GM12875 (cell line): ENCODE measurements around the gene ZC4H2.
A peak's percentile ranks its signal among the peaks of the same experiment; 100 is the strongest.
"Not testable (repeated sequence)": the region's sequence is repeated elsewhere in the genome, so short reads cannot be mapped to it uniquely, and the experiment has no call there.

Experiments used
- H3K4me3 ChIP-seq: one replicate; pipeline ENCODE4 v1.5.1; 2011; ENCODE audit warnings: low read depth, low read length, control low read depth
- CTCF ChIP-seq: IDR thresholded peaks from 2 replicates; pipeline ENCODE4 v1.5.1; 2011; ENCODE audit warnings: low read depth, mild to moderate bottlenecking, control low read depth, inconsistent platforms, low read length, moderate library complexity, borderline replicate concordance; ENCODE audit not compliant: insufficient read depth

The ZC4H2 gene

GRCh38 chrX:64975989-64976672 lies at the start of gene ZC4H2:
Gene ZC4H2, minus strand, starts transcription at chrX:64976450. Its CDS starts 73 bp downstream, at chrX:64976377.
- no peak for TF ChIP-seq CTCF
- H3K4me3 ChIP-seq = peak within 1 kb of the TSS; percentile 61

- TF ChIP-seq CTCF = no peak
- no peak overlapping the region for H3K4me3 ChIP-seq
Measured at GRCh38 chrX:65017451-65017850, 41.2 kb upstream of the ZC4H2 start.

GRCh38 chrX:65014230-65014629 lies 38.0 kb upstream of the ZC4H2 start:
- TF ChIP-seq CTCF = no peak

GRCh38 chrX:65009459-65009858 lies 33.2 kb upstream of the ZC4H2 start:
- no peak overlapping the region for H3K4me3 ChIP-seq

More at GRCh38 chrX:65014230-65014629, 38.0 kb upstream of the ZC4H2 start:
- H3K4me3 ChIP-seq = no peak overlapping the region

GRCh38 chrX:65002208-65002607 lies 26.0 kb upstream of the ZC4H2 start:
- H3K4me3 ChIP-seq = not testable (repeated sequence)

More at GRCh38 chrX:65009459-65009858, 33.2 kb upstream of the ZC4H2 start:
- TF ChIP-seq CTCF = no peak

- no peak for TF ChIP-seq CTCF
- H3K4me3 ChIP-seq = no peak overlapping the region
Measured at GRCh38 chrX:64996805-64997204, 20.6 kb upstream of the ZC4H2 start.

- TF ChIP-seq CTCF = no peak
- H3K4me3 ChIP-seq = no peak overlapping the region
Measured at GRCh38 chrX:64994131-64994798, 18.0 kb upstream of the ZC4H2 start.
